OCI-LY7 (cell line): ENCODE data around the gene MRM1. TPM values are rescaled to one million over a fixed set of nuclear protein-coding genes. Genes with fewer than 3 reads are reported as not detected.

Experiments
- BruUV-seq: library from RNA; stranded (reverse); fragments of 400-500 nt; replicated peaks from 2 replicates; lab custom pipeline; 2021; lab: Mats Ljungman, UMichigan
- CTCF ChIA-PET: fragments of 300-600 bp; sonication (Branson Sonifier 250); formaldehyde crosslinking; loops from one replicate; lab custom pipeline; 2022; ENCODE audit warnings: antibody characterized with exemption; ENCODE audit not compliant: unreplicated experiment; lab: Charles Lee
- POLR2A ChIA-PET: fragments of 300-600 bp; sonication (Branson Sonifier 250); formaldehyde crosslinking; loops from one replicate; lab custom pipeline; 2022; ENCODE audit warnings: antibody characterized with exemption; lab: Charles Lee
- DNase-seq: peaks from one replicate; pipeline ENCODE4 v3.0.0-alpha.2; 2015; ENCODE audit warnings: low spot score
- H2AFZ ChIP-seq: fragments of 200-600 bp; sonication (generic), shearing (Covaris generic); 2 replicates; pipeline ENCODE4 v1.6.1; 2014; ENCODE audit warnings: mild to moderate bottlenecking, antibody characterized with exemption, low read length, moderate library complexity
- H3K27ac ChIP-seq: fragments of 200-600 bp; sonication (generic); 2 replicates; pipeline ENCODE4 v1.5.1; 2014; ENCODE audit warnings: mixed run types, low read depth, mild to moderate bottlenecking, moderate library complexity, low read length, inconsistent platforms; ENCODE audit not compliant: poor library complexity, severe bottlenecking
- H3K36me3 ChIP-seq: fragments of 200-600 bp; sonication (generic); 2 replicates; pipeline ENCODE4 v1.6.1; 2014; ENCODE audit warnings: mild to moderate bottlenecking, antibody characterized with exemption, low read length, moderate library complexity, mixed read lengths; ENCODE audit not compliant: insufficient read depth
- H3K4me1 ChIP-seq: fragments of 200-600 bp; sonication (generic); 2 replicates; pipeline ENCODE4 v1.5.1; 2014; ENCODE audit warnings: mild to moderate bottlenecking, low read length; ENCODE audit not compliant: insufficient read depth, poor library complexity, severe bottlenecking
- H3K4me2 ChIP-seq: fragments of 200-600 bp; sonication (generic); 2 replicates; pipeline ENCODE4 v1.6.1; 2014; ENCODE audit warnings: mild to moderate bottlenecking, low read length
- H3K4me3 ChIP-seq: fragments of 200-600 bp; sonication (generic); 2 replicates; pipeline ENCODE4 v1.5.1; 2014; ENCODE audit warnings: mild to moderate bottlenecking, low read depth, low read length; ENCODE audit not compliant: poor library complexity, severe bottlenecking
- H3K79me2 ChIP-seq: fragments of 200-600 bp; sonication (generic); 2 replicates; pipeline ENCODE4 v1.6.1; 2016; ENCODE audit warnings: low read depth, mild to moderate bottlenecking, low read length, moderate library complexity, mixed read lengths; ENCODE audit not compliant: insufficient read depth
- H3K9me2 ChIP-seq: fragments of 200-600 bp; sonication (generic); 2 replicates; pipeline ENCODE4 v1.6.1; 2016; ENCODE audit warnings: mild to moderate bottlenecking, low read length, mixed read lengths; ENCODE audit not compliant: insufficient read depth
- H3K9me3 ChIP-seq: fragments of 200-600 bp; sonication (generic); 2 replicates; pipeline ENCODE4 v1.6.1; 2014; ENCODE audit warnings: mild to moderate bottlenecking, mixed run types, low read length, mixed read lengths
- H4K20me1 ChIP-seq: fragments of 200-600 bp; sonication (generic); 2 replicates; pipeline ENCODE4 v1.6.1; 2014; ENCODE audit warnings: mild to moderate bottlenecking, antibody characterized with exemption, low read length, moderate library complexity, mixed read lengths; ENCODE audit not compliant: insufficient read depth
- EZH2phosphoT487 ChIP-seq: fragments of 200-600 bp; sonication (generic); IDR thresholded peaks from 2 replicates; pipeline ENCODE4 v1.6.1; 2018; ENCODE audit warnings: low read depth, borderline replicate concordance, mild to moderate bottlenecking, mixed run types, antibody characterized with exemption, low read length, moderate library complexity, mixed read lengths
- intact Hi-C: fragments of 100-400 bp; cut with micrococcal nuclease; formaldehyde crosslinking; loops from one replicate; pipeline ENCODE4 v1.10.0; 2022; ENCODE audit not compliant: unreplicated experiment
- total RNA-seq, 2 experiments: library from RNA; depleted of rRNA in 1 of 2; stranded (reverse); fragments of >200 nt in 1 of 2; shearing (Covaris generic) in 1 of 2; gene quantifications; 2 replicates each; pipeline ENCODE4 v1.2.3, GENCODE V29; 2014 to 2022
- TF ChIP-seq, protein P1 (sequence below): fragments of 200-600 bp; sonication (generic); conservative IDR thresholded peaks from 2 replicates; pipeline ENCODE4 v1.5.1; 2014; ENCODE audit warnings: mild to moderate bottlenecking, antibody characterized with exemption, low read length, moderate library complexity, mixed read lengths

MRM1 gene
- total RNA-seq, 2 experiments from 2014 or later: 22.5 to 22.6 TPM

DNA sequence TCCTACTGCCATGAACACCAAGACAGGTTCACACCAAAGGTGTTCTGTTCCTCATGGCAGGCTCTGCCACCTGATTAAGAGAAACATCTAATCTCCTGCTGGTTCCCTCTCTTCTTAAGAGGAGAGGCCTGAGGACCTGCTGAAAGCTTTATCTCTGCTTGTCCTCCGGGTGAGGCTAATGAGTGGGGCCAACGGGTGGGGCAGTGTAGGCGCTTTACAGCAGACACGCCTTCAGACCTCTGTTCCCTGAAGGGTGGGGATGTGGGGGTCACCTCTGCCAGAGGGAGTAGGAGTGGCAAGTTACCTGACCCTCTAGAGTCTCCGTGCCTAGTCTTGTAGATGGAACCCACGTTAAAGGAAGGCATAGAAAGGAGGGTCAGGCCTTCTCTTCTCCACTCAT lies 4.2 kb upstream of the MRM1 start:
- CTCF ChIA-PET: no interaction called here
- no peak for DNase-seq
- TF ChIP-seq EZH2phosphoT487: no peak
- TF ChIP-seq, protein P1, sequence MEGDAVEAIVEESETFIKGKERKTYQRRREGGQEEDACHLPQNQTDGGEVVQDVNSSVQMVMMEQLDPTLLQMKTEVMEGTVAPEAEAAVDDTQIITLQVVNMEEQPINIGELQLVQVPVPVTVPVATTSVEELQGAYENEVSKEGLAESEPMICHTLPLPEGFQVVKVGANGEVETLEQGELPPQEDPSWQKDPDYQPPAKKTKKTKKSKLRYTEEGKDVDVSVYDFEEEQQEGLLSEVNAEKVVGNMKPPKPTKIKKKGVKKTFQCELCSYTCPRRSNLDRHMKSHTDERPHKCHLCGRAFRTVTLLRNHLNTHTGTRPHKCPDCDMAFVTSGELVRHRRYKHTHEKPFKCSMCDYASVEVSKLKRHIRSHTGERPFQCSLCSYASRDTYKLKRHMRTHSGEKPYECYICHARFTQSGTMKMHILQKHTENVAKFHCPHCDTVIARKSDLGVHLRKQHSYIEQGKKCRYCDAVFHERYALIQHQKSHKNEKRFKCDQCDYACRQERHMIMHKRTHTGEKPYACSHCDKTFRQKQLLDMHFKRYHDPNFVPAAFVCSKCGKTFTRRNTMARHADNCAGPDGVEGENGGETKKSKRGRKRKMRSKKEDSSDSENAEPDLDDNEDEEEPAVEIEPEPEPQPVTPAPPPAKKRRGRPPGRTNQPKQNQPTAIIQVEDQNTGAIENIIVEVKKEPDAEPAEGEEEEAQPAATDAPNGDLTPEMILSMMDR: no peak

DNA sequence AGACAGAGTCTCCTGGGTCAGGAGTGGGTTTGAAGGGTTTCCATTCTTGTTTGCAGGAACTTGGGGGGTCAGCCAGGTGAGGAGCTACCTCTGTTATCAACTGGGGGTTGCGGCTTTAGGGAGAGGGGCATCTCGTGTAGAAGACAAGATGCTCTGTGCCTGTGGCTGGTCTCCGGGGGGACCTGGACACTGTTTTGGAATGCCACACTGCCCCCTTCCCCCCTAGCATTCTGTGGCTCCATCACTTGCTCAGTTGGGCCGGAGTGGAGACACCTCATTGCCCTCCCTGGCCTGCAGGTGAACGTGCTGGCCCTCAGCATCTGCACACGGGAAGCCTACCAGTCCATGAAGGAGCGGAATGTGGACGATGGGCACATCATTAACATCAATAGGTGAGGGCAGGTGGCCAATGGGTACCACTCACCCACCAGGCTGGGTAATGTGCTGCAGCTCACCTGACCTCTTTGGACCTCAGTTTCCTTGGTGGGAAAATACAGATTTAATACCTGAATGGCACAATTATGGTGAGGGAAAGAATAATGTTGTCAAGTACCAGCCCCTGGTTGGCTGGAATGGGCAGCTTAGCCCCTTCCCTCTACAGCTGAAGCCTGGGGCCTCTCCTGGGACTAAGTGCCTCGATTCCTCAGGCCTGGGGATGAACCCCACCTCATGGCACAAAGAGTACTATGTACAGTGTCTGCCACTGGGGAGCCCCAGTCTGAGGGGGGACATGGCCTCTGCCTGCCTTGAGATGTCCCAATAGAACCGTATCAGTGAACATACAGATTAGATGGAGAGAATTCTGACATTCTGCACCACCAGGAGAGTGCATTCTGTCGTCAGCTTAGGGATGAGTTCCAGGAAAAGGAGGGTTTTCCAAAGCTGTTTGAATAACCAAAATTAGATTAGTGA lies 3.3 kb upstream of the MRM1 start:
- Histone ChIP-seq H3K4me3 (no peak overlapping the region), H3K9me2 (no peaks in the 10 kb centered on the region), H3K9me3 (no peaks in the 10 kb centered on the region), H3K79me2 (peaks cover 15% of the 10 kb centered on the region), H3K27ac (no peak overlapping the region), H2AFZ (no peak overlapping the region), H3K36me3 (no peaks in the 10 kb centered on the region), H4K20me1 (no peaks in the 10 kb centered on the region; the same call in 1 of the 2 replicates), H3K4me1 (peaks cover 14% of the 10 kb centered on the region), H3K4me2 (no peak overlapping the region)
- ChIA-PET POLR2A (no interaction called here), CTCF (no interaction called here)
- DNase-seq: no peak
- no TSS peak for BruUV-seq
- intact Hi-C loops: no loop called here
- TF ChIP-seq, protein P1: no peak

More for the DNA sequence above, 4.2 kb upstream of the MRM1 start:
- Histone ChIP-seq H4K20me1 (no peaks in the 10 kb centered on the region; the same call in 1 of the 2 replicates), H3K4me3 (no peak overlapping the region), H3K4me2 (no peak overlapping the region), H2AFZ (no peak overlapping the region), H3K9me2 (no peaks in the 10 kb centered on the region), H3K79me2 (peaks cover 6% of the 10 kb centered on the region), H3K27ac (no peak overlapping the region), H3K4me1 (peaks cover 23% of the 10 kb centered on the region), H3K36me3 (no peaks in the 10 kb centered on the region), H3K9me3 (no peaks in the 10 kb centered on the region)
- no TSS peak for BruUV-seq
- intact Hi-C loops: no loop called here
- POLR2A ChIA-PET: no interaction called here

DNA sequence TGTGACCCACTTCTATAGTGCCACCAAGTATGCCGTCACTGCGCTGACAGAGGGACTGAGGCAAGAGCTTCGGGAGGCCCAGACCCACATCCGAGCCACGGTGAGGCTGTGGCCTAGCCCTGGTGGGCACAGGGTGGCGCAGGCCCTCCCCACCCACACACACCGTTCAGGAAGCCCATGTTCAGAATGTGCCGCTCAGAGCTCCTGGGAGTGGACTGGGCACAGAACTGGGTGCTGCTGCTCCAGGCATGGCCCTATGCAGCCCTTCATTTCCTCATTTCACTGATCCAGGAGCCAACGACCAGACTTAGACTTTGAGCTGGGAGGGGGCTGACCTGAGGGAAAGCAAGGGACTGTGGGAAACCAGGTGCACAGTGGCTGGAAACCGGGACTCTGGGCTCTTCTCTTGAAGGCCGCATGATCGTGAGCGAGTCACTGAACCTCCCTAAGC lies 2.4 kb upstream of the MRM1 start:
- H3K9me2 ChIP-seq: no peaks in the 10 kb centered on the region
- intact Hi-C loops: no loop called here
- H3K4me3 ChIP-seq: no peak overlapping the region
- no peaks in the 10 kb centered on the region for H3K9me3 ChIP-seq
- H3K27ac ChIP-seq: no peak overlapping the region
- no TSS peak for BruUV-seq
- TF ChIP-seq EZH2phosphoT487: no peak
- TF ChIP-seq, protein P1: no peak
- ChIA-PET CTCF (no interaction called here), POLR2A (no interaction called here)
- H2AFZ ChIP-seq: no peak overlapping the region
- H3K4me2 ChIP-seq: no peak overlapping the region
- DNase-seq: no peak
- H3K36me3 ChIP-seq: peaks cover 5% of the 10 kb centered on the region
- H3K79me2 ChIP-seq: peaks cover 24% of the 10 kb centered on the region
- peaks cover 5% of the 10 kb centered on the region; the same call in 1 of the 2 replicates for H4K20me1 ChIP-seq
- H3K4me1 ChIP-seq: peaks cover 20% of the 10 kb centered on the region
